Nephron progenitor cell (in vitro differentiated cells): ENCODE results near the gene SLFN13.

Experiments
- DNase-seq: peaks from one replicate; pipeline ENCODE4 v3.0.0; 2021
- H3K27ac Mint-ChIP-seq: 2 replicates; pipeline ENCODE4 v1.8.0; 2021; ENCODE audit warnings: mild to moderate bottlenecking, moderate library complexity, mixed read lengths
- H3K27me3 Mint-ChIP-seq: 2 replicates; pipeline ENCODE4 v1.8.0; 2021; ENCODE audit warnings: mild to moderate bottlenecking, low read depth, mixed read lengths; ENCODE audit not compliant: poor library complexity
- H3K36me3 Mint-ChIP-seq: 2 replicates; pipeline ENCODE4 v1.8.0; 2021; ENCODE audit warnings: low read depth, mixed read lengths
- H3K4me1 Mint-ChIP-seq: 2 replicates; pipeline ENCODE4 v1.8.0; 2021; ENCODE audit warnings: mixed read lengths
- H3K4me3 Mint-ChIP-seq: 2 replicates; pipeline ENCODE4 v1.8.0; 2021; ENCODE audit warnings: mild to moderate bottlenecking, moderate library complexity, mixed read lengths
- H3K9me3 Mint-ChIP-seq: 2 replicates; pipeline ENCODE4 v1.8.0; 2021; ENCODE audit warnings: mild to moderate bottlenecking, moderate library complexity, mixed read lengths
- TF ChIP-seq, protein P1 (sequence below): fragments of 200-600 bp; sonication (generic); IDR thresholded peaks from 2 replicates; pipeline ENCODE4 v1.5.0; 2021; ENCODE audit warnings: antibody characterized with exemption

Gene SLFN13

DNA sequence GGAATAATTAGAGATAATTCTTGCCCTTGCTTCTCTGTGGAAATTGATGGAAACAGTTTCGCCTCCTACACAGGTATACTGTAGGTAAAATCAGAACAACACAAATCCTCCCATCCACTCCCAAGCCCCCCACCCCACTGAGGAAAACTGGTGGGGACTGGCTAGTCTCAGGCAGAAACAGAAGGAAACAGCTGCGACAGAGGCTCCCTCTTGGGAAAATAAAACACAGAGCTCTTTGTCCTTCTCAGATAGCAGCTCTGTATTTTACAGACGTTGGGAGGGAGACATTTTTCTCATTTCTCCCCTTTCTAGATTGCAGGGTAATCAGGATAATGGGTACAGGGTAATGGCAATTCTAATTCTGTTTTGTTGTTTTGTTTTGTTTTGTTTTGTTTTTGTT, 1.1 kb downstream of the SLFN13 start:
- Mint-ChIP-seq H3K27me3 (peaks cover 87% of the 10 kb centered on the region), H3K36me3 (no peaks in the 10 kb centered on the region), H3K4me1 (peaks cover 13% of the 10 kb centered on the region), H3K4me3 (peak overlapping the region; percentile 74), H3K27ac (no peak overlapping the region), H3K9me3 (peaks cover 9% of the 10 kb centered on the region)
- TF ChIP-seq, protein P1, sequence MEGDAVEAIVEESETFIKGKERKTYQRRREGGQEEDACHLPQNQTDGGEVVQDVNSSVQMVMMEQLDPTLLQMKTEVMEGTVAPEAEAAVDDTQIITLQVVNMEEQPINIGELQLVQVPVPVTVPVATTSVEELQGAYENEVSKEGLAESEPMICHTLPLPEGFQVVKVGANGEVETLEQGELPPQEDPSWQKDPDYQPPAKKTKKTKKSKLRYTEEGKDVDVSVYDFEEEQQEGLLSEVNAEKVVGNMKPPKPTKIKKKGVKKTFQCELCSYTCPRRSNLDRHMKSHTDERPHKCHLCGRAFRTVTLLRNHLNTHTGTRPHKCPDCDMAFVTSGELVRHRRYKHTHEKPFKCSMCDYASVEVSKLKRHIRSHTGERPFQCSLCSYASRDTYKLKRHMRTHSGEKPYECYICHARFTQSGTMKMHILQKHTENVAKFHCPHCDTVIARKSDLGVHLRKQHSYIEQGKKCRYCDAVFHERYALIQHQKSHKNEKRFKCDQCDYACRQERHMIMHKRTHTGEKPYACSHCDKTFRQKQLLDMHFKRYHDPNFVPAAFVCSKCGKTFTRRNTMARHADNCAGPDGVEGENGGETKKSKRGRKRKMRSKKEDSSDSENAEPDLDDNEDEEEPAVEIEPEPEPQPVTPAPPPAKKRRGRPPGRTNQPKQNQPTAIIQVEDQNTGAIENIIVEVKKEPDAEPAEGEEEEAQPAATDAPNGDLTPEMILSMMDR, result no peak
- no peak for DNase-seq

GRCh38 chr17:35438433-35438832, 10.1 kb downstream of the SLFN13 start:
- H3K4me3 Mint-ChIP-seq, result no peak overlapping the region
- no peak for DNase-seq
- H3K27me3 Mint-ChIP-seq, result peaks cover 18% of the 10 kb centered on the region
- H3K36me3 Mint-ChIP-seq, result no peaks in the 10 kb centered on the region
- no peak overlapping the region for H3K27ac Mint-ChIP-seq
- peaks cover 5% of the 10 kb centered on the region for H3K4me1 Mint-ChIP-seq
- no peaks in the 10 kb centered on the region for H3K9me3 Mint-ChIP-seq
- TF ChIP-seq, protein P1, result no peak

- peak; percentile 18 for DNase-seq
- Mint-ChIP-seq H3K4me1 (peaks cover 17% of the 10 kb centered on the region), H3K9me3 (peaks cover 9% of the 10 kb centered on the region), H3K27me3 (peaks cover 42% of the 10 kb centered on the region), H3K4me3 (no peak overlapping the region), H3K27ac (no peak overlapping the region), H3K36me3 (no peaks in the 10 kb centered on the region)
- TF ChIP-seq, protein P1, result no peak
Measured at GRCh38 chr17:35433075-35433894, 15.3 kb downstream of the SLFN13 start.

DNA sequence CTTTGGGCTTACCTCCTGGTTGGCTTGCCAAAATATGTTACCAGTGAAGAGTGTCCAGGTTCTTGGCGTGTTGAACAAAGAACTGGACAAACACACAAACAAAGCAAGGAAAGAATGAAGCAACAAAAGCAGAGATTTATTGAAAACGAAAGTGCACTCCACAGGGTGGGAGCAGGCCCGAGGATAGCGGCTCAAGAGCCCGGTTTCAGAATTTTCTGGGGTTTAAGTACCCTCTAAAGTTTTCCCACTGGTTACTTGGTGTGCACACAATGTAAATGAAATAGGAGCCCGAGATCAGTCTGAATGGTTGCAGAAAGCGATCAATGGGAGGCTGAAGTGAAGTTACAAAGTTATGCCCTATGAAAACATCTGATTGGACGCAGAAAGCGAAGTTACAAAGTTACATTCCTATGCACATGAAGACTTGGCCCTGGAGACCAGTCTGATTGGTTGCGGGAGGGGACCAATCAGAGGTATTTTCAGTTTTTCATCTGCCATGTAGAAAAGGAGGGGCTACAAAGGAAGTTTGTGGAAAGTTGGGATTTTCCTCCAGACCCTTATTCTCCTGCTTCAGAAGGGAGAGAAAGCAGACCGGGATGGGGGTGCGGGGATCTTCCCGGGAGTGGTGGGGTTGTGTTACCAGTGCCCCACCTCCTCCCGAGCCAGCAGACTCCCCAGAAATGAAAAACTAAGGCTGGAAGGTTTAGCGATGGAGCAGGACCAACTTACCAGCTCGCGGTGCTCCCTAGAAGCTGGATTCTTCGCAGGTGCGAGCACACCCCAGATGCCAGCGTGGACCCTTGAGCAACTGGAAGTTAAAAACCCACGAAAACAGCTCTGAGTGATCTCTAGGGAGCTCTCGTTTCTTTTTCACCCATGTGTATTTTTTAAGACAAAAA, 16.1 kb downstream of the SLFN13 start, which contains the start of gene SLFN12:
Gene SLFN12 (minus strand): TSS at position 325 of the 899 bp plus-strand sequence. CDS start 9,472 bp downstream, outside the sequence.
- no peak within 1 kb of the TSS for H3K27ac Mint-ChIP-seq
- peaks cover 9% of the 10 kb centered on the region for H3K9me3 Mint-ChIP-seq
- no peak for DNase-seq

DNA sequence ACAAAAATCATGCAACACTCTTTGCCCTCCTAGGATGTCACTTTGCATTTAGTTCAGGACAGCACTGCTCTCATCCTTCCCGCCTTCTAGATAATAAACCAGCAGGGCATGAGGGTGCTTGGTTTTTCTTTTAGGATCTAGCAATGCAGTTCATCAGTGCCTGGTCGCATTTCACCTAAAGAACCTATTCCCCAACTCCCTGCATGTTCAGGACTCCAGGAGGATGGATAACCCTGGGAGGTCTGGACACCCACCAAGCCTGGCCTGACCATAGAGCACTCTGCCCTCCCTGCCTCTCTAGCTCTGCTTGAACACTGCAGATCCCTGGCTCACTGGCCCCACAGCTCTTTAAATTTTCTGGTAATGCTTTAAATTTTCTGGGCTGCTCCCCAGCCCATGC, 18.9 kb downstream of the SLFN13 start:
- peaks cover 17% of the 10 kb centered on the region for H3K4me1 Mint-ChIP-seq
- no peak overlapping the region for H3K27ac Mint-ChIP-seq
- H3K4me3 Mint-ChIP-seq, result no peak overlapping the region
- H3K9me3 Mint-ChIP-seq, result peaks cover 9% of the 10 kb centered on the region
- no peak for DNase-seq
- no peaks in the 10 kb centered on the region for H3K36me3 Mint-ChIP-seq
- H3K27me3 Mint-ChIP-seq, result peaks cover 43% of the 10 kb centered on the region
- TF ChIP-seq, protein P1, result no peak

More for the DNA sequence above, 16.1 kb downstream of the SLFN13 start, which contains the start of gene SLFN12:
- TF ChIP-seq, protein P1, result no peak
- Mint-ChIP-seq H3K4me1 (peaks cover 17% of the 10 kb centered on the region), H3K36me3 (no peaks in the 10 kb centered on the region), H3K4me3 (peak within 1 kb of the TSS; percentile 72), H3K27me3 (peaks cover 42% of the 10 kb centered on the region)
